ENCODE data around the gene SLC17A4. TPM values are rescaled to one million over a fixed set of nuclear protein-coding genes. Genes with fewer than 3 reads are reported as not detected.

SLC17A4 gene
- total RNA-seq, 1 experiment from 2014 or later, result not detected

- ChIA-PET POLR2A (no interaction called here), CTCF (no interaction called here)
- Histone ChIP-seq H3K4me3 (ENCODE audit: low read depth in 2 of 2, low read length in 2 of 2) (no peak overlapping the region), H3K9me3 (ENCODE audit: control insufficient read depth, insufficient read depth, low read depth, low read length) (no peaks in the 10 kb centered on the region), H3K27me3 (ENCODE audit: control insufficient read depth, insufficient read depth, low read length) (peaks cover 2% of the 10 kb centered on the region), H3K4me1 (ENCODE audit: control insufficient read depth, insufficient read depth, low read length) (no peaks in the 10 kb centered on the region), H3K36me3 (ENCODE audit: control insufficient read depth, insufficient read depth, low read length) (no peaks in the 10 kb centered on the region), H3K27ac (ENCODE audit: low read length) (no peak overlapping the region)
- intact Hi-C loops (cut with micrococcal nuclease; ENCODE audit: unreplicated experiment), result no loop called here
- TF ChIP-seq REST (IDR thresholded peaks at IDR 0.05; ENCODE audit: insufficient read depth in 1 of 2, low read depth in 2 of 2, low read length in 1 of 2) (no peak), TCF7L2 (IDR thresholded peaks at IDR 0.05; ENCODE audit: low read depth, low read length) (no peak), POLR2AphosphoS5 (IDR thresholded peaks at IDR 0.05; ENCODE audit: low read depth, low read length) (no peak), SIN3A (IDR thresholded peaks at IDR 0.05; ENCODE audit: borderline replicate concordance, insufficient read depth, low read depth, low read length) (no peak), CTCF (IDR thresholded peaks at IDR 0.05) (no peak)
- in situ Hi-C loops (cut with HindIII; ENCODE audit: low pct_unique_long_range_greater_than_20kb, low sequenced_read_pairs), result no loop called here
- BruUV-seq (replicated peaks), result no TSS peak
- DNase-seq (ENCODE audit: low read depth, low spot score), result no peak
- ATAC-seq, result no peak
These were observed 40.7 kb upstream of the SLC17A4 start for GRCh38 chr6:25713824-25714223.

GRCh38 chr6:25714765-25715164, 39.8 kb upstream of the SLC17A4 start:
- H3K4me1 ChIP-seq (ENCODE audit: control insufficient read depth, insufficient read depth, low read length), result no peaks in the 10 kb centered on the region
- ATAC-seq (no peak), DNase-seq (ENCODE audit: low read depth, low spot score) (no peak)
- intact Hi-C loops (cut with micrococcal nuclease; ENCODE audit: unreplicated experiment) (no loop called here), in situ Hi-C loops (cut with HindIII; ENCODE audit: low pct_unique_long_range_greater_than_20kb, low sequenced_read_pairs) (no loop called here)
- TF ChIP-seq TCF7L2 (IDR thresholded peaks at IDR 0.05; ENCODE audit: low read depth, low read length) (no peak), POLR2AphosphoS5 (IDR thresholded peaks at IDR 0.05; ENCODE audit: low read depth, low read length) (no peak), REST (IDR thresholded peaks at IDR 0.05; ENCODE audit: insufficient read depth in 1 of 2, low read depth in 2 of 2, low read length in 1 of 2) (no peak), CTCF (IDR thresholded peaks at IDR 0.05) (no peak), SIN3A (IDR thresholded peaks at IDR 0.05; ENCODE audit: borderline replicate concordance, insufficient read depth, low read depth, low read length) (no peak)
- BruUV-seq (replicated peaks), result no TSS peak
- peaks cover 2% of the 10 kb centered on the region for H3K27me3 ChIP-seq (ENCODE audit: control insufficient read depth, insufficient read depth, low read length)
- H3K4me3 ChIP-seq (ENCODE audit: low read depth in 2 of 2, low read length in 2 of 2), result no peak overlapping the region
- CTCF ChIA-PET, result no interaction called here
- no peak overlapping the region for H3K27ac ChIP-seq (ENCODE audit: low read length)
- POLR2A ChIA-PET, result no interaction called here
- no peaks in the 10 kb centered on the region for H3K9me3 ChIP-seq (ENCODE audit: control insufficient read depth, insufficient read depth, low read depth, low read length)
- no peaks in the 10 kb centered on the region for H3K36me3 ChIP-seq (ENCODE audit: control insufficient read depth, insufficient read depth, low read length)

Measured in Panc1 (cell line).